GM18507 (cell line): ENCODE measurements around the gene ENOSF1.

Source experiments
- DNase-seq: peaks from one replicate; pipeline ENCODE4 v3.0.0; 2011; ENCODE audit warnings: low read depth; ENCODE audit not compliant: insufficient read length; ENCODE audit errors: extremely low spot score
- FAIRE-seq: peaks from 2 replicates; lab custom pipeline; 2011; peaks lifted over from hg19 to GRCh38; lab: Jason Lieb, UNC

The ENOSF1 gene

DNA sequence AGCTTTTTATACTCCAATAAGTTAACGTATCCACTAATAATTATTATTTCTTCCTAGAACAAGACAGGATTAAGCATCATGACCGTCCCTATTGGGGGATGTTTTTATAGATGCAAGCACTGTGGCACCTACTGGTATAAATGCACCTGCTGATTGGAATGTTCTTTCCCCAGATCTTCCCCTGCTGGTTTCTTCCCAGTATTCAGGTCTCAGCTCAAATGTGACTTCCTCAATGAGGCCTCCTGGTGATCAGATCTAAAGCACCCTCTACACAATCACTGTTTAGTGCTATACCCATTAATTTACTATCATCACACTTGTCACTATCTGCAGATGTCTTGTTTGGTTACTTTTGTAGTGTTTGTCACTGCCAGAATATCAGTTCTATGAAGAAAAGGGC is 58.9 kb downstream of the ENOSF1 start:
- no peak for DNase-seq
- no peak for FAIRE-seq

DNA sequence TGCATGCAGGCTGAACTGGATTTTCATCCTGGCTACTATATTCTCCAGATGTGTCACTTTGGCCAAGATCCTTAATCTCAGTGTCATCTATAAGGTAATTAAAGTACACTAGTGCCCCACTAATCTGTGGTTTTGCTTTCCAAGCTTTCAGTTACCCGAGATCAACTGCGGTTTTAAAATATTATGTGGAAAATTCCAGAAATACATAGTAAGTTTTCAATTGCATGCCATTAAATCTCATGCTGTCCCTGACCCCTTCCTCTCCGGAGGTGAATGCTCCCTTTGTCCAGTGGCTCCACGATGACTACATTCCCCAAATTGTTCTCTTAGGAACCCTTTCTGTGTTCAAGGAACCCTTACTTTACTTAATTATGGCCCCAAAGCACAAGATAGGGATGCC is 60.3 kb downstream of the ENOSF1 start:
- DNase-seq = no peak
- FAIRE-seq = no peak

DNA sequence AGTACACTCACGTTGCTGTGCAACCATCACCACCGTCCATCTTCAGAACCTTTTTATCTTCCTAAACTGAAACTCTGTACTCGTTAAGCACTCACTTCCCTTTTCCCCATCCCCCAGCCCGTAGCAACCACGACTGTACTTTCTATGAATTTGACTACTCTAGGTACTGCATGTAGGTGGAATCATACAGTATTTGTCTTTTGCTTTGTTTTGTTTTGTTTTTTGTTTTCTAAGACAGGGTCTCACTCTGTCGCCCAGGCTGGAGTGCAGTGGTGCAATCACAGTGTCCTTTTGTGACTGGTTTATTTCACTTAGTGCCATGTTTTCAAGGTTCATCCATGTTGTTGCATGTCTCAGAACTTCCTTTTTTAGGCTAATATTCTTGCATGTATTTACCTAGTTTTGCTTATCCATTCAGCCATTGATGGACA is 62.0 kb downstream of the ENOSF1 start:
- DNase-seq (no peak), FAIRE-seq (peak; percentile 92)

DNA sequence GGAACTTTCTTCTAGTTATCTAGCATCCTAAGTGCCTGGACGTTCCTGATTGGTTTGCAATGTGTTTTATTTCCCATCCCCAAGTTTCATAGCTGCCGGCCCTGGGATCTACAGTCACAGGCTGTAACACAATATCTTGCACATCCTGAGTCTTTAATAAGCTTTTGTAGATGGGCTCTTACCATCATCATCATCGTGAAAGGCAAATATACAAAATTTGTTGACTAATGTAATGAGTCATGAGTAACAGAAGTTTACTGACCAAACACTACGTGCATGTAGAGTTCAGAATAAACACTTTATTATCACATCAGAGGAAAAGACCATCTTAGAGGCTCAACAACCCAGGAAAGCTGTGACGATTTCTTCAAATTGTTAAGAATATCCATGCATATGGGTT is 63.1 kb downstream of the ENOSF1 start:
- DNase-seq = no peak
- no peak for FAIRE-seq

DNA sequence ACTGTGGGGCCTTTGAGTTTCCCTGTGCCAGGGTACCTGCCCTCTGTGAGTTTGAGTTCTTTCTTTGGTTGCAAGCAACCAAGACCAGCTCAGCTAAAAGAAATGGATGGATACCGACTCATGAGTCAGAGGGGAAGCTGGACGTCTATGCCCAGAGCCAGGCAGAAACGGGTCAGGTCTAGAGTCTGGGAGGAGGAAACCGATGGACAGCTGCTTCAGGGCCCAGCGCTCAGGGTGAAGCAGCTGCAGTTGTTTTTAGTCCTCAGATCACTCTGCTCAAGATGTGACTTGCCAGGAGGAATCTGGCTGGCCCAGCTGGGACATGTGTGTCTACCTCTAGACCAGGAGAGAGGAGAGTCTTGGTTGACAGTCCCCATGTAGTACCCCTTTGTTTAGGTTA is 65.1 kb downstream of the ENOSF1 start:
- FAIRE-seq (no peak), DNase-seq (no peak)

DNA sequence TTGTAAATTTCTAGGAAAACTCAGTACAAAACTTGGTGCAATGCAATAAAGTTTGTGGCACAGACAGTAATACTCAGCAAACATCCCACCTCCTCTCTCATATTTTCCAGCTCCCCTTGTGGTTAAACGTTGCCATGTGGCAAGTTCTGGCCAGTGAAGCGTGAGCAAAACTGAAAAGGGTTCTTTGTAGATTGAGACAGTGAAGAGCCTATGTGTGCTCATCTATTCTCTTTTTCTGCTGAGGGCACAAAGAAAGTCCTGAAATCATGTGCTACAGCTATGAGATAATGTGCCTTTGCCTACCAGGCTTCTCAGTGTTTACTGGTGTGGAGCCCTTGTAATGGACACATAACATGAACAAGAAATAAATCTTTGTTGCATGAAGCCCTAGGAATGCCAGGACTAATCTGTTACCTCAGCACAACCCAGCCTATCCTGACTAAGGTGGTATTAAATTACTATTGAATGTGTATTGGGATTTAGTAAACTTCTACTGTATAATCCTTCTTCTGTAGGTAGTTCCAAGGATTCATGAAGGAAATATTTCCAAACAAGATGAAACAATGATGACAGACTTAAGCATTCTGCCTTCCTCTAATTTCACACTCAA is 67.9 kb downstream of the ENOSF1 start:
- no peak for DNase-seq
- peak; percentile 77 for FAIRE-seq

DNA sequence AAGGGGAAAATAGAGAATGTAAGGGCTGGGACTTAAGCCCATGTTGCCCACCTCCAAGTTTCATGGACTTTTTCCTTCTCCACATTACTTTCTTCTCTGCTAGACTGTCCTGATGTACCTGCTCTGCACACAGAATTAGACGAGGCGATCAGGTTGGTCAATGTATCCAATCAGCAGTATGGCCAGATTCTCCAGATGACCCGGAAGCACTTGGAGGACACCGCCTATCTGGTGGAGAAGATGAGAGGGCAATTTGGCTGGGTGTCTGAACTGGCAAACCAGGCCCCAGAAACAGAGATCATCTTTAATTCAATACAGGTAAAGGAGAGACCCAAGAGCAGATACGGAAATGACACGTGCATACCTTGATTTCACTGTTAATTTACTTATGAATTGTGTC is 71.2 kb downstream of the ENOSF1 start:
- FAIRE-seq (no peak), DNase-seq (no peak)

DNA sequence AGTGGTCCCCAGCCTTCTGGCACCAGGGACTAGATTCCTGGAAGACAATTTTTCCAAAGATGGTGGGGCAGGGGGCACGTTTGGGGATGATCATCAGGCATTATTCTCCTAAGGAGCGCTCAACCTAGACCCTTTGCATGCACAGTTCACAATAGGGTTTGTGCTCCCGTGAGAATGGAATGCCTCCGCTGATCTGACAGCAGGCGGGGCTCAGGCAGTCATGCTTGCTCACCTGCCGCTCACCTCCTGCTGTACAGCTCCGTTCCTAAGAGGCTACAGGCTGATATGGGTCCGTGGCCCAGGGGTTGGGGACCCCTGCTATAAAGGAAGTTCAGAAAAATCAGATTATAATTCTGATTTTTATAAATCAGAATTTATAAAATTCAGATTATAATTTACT is 77.3 kb downstream of the ENOSF1 start:
- FAIRE-seq = no peak
- DNase-seq = no peak

DNA sequence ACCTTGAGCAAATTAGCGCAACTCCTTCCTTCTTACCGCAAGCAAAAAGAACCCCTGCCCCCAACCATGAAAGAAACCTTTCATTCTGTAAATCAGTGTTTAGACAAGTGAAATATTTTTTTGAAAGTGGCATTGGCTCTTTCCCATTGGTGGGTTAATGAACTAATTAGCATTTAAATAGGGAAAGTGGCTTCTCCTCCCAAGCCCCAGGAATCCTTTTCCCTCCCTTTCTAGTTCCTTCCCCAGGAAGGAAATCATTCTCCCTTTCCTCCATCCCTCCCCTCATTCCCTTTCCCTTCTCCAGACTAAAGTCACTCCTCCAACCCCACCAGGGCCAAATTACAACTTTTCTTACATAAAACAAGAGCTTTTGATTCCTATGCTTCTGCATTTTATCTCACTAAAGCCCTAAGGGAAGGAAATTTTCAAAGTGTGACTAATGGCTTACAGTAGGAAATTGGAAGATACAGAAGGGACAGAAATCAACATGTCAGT is 77.8 kb downstream of the ENOSF1 start:
- DNase-seq (no peak), FAIRE-seq (no peak)

DNA sequence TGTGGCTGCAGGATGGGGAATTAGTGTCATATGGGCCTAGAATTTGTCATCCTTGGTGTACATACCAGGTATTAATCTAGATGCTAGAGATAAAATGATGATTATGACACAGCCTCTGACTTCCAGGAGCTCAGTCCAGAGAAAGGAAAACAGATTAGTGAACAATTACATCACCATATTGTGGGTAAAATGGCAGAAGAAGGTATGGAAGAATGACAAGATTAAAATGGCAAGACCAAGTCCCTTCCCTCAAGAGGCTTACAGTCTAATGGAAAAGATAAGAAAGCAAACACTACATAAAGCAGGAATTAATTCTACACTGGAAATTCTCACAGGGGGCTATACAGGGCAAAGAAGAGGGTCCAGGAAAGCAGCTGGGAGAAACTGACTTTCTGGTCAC is 80.9 kb downstream of the ENOSF1 start:
- DNase-seq (no peak), FAIRE-seq (no peak)

DNA sequence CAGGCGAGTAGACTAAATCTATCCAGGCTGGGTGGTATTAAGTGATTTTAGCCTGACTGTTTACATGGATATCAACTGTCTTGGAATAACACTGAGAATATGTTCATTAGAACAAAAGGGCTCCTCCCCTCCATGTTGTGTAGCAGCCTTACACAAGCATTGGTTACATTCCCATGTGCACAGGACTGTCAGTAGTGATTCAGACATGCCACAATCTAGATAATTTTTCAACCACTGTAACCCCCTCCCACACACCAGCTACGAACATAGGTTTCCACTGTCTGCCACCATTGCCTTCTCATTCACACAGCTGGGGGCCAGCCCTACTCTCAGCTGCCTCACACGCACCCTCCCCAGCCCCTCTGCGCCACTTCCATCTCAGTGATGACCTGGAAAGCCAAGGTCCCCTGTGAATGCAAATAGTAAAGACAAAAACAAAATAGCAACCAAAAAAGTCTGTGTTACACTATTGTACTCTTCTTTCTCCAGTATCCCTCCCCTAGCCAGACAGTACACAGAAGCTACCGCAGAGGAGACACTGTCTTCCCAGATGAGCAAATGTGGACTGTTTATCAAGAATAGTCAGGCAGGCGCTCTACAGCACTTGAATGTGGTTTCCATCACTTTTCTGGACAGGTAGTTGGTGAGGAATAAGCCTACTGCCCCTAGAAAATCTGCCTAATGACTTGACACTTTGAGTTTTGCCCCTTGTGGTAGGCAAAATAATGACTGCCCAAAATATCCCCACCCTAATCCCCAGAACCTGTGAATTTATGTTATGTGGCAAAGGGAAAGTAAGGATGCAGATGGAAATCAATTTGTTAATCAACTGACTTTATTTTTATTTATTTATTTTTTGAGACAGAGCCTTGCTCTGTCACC is 82.9 kb downstream of the ENOSF1 start:
- no peak for FAIRE-seq

DNA sequence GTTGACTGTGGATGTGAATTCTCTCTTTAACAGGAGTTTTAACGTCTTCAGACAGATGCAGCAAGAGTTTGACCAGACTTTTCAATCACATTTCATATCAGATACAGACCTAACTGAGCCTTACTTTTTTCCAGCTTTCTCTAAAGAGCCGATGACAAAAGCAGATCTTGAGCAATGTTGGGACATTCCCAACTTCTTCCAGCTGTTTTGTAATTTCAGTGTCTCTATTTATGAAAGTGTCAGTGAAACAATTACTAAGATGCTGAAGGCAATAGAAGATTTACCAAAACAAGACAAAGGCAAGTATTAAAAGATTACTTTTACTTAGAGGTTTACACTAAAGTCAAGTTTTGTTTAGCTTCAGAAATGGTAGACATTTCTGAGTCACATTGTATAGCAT is 85.2 kb downstream of the ENOSF1 start:
- DNase-seq = no peak
- FAIRE-seq = no peak

More for the DNA sequence above, 82.9 kb downstream of the ENOSF1 start:
- no peak for DNase-seq

DNA sequence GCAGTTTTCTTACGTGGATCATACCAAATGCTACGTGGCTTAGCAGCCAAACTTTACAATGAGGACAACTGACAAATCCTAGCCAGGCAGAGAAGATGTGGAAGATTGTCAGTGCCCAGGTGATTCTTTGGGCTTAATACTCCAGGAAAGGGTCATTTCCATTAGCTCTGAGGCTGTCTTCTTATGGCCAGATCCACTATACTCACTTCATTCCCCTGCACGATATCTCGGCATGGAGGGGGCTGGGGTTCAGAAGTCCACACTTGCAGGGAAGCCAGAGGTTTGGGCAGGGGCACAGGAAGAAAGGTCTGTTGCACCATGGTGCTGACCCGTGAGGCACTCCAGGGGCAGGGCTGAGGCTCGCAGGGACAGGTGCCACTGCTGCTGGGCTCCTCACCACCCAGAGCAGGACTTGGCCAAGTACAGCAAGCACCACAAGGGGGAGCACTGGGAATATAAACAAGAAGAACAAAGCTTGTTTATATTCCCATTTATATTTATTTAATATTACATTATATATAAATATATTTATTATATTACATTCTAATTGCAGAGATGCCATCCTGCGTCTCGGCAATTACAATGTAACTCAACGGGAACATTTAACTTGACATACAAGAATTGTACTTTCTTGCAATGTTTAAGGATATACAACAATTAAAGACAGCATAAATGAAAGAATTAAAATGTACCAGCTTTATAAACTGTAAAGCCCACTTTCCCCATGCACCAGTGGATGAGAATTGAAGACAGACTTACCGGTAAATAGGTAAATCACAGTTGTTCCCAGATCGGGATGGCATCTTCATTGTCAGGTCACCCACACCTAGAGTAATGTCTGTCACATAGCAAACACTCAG is 88.4 kb downstream of the ENOSF1 start:
- FAIRE-seq = peak; percentile 76
- DNase-seq = peak; percentile 17

DNA sequence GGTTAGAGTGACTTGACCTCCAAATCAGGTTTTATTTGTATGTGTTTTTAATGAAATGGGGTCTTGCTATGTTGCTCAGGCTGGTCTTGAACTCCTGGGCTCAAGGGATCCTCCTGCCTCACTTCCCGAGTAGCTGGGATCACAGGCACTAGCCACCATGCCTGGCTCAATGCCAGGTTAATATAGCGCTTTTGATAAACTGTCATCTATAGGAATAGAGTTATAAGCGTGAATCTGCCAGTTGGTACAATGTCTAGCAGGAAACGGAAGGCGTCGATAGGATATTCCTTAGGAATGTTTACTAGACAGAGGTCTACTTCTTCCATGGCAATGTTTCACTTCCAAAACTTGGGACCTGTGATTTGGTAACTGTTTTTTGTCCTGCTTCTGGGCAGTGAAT is 90.1 kb downstream of the ENOSF1 start:
- no peak for DNase-seq
- no peak for FAIRE-seq

DNA sequence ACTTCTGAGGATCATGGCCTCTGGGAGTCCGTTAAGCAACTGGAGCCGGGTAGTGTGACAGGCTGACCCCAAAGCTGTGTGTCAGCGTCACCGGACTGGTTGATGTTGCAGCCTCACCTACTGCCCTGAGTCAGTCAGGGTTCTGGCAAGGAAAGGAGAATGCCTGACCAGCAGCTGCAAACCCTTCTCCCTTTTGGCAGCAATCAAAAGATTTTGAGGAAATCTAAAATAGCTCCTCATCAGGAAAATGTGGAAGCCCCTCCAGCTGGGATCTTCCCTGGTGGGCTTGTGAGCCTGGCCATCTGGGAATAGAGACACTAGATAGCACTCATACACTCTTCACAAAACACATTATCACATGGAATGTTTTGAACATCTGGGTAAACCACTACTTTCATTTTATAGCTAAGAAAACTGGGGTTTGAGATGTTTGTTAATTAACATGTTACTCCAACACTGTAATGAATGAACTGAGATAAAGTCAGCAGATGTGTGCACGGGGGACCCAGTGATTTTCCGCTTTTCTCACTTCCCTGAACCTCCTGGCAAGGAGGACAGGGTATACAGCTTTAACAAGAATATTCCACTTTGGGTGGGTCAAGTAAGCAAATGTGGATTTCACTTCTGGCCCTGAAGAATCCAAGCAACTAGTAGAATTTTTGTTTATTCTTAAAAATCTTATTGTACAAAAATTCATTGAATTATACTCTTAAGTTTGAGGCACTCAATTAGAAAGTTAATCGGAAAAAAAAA is 91.0 kb downstream of the ENOSF1 start:
- no peak for DNase-seq
- no peak for FAIRE-seq
